Thoracic aorta (tissue), 2 donors: ENCODE results near the gene BTD. TPM values are rescaled to one million over a fixed set of nuclear protein-coding genes. Genes with fewer than 3 reads are reported as not detected.

Source experiments
- ATAC-seq: fragments of 150-250 bp; one replicate; pipeline ENCODE4 v1.8.0; 2017; ENCODE audit warnings: low read depth; ENCODE audit not compliant: insufficient number of reproducible peaks, low FRiP score
- DNase-seq: peaks from one replicate; pipeline ENCODE4 v3.0.0-alpha.2; 2020; ENCODE audit warnings: low spot score
- H3K27ac ChIP-seq, 2 donors: fragments of 200-600 bp; sonication (generic); 1 replicate in 1 of 2; 2 replicates in 1 of 2; pipeline ENCODE4 v1.5.1; 2016; ENCODE audit warnings: mild to moderate bottlenecking in 2 of 2, moderate library complexity in 2 of 2
- H3K27me3 ChIP-seq: fragments of 200-600 bp; sonication (generic); replicated peaks from 2 replicates; pipeline ENCODE4 v1.6.0; 2016; ENCODE audit warnings: mild to moderate bottlenecking; ENCODE audit not compliant: insufficient read depth
- H3K36me3 ChIP-seq: fragments of 200-600 bp; sonication (generic); one replicate; pipeline ENCODE4 v1.5.1; 2016
- H3K4me1 ChIP-seq, 2 donors: fragments of 200-600 bp; sonication (generic); 1 replicate in 1 of 2; 2 replicates in 1 of 2; pipeline versions ENCODE4 v1.5.1 to v1.6.0; 2016; ENCODE audit warnings: low read depth in 2 of 2, mild to moderate bottlenecking in 1 of 2; ENCODE audit not compliant: control insufficient read depth in 1 of 2
- H3K4me3 ChIP-seq: fragments of 200-600 bp; sonication (generic); 2 replicates; pipeline ENCODE4 v1.5.1; 2016; ENCODE audit warnings: mild to moderate bottlenecking
- H3K9me3 ChIP-seq: fragments of 200-600 bp; sonication (generic); 2 replicates; pipeline ENCODE4 v1.5.1; 2016
- total RNA-seq, 2 donors: library from RNA; depleted of rRNA; stranded (reverse); fragments of >200 nt; gene quantifications; one replicate each; pipeline versions ENCODE4 v1.1.0 to v1.2.3, GENCODE V29; 2016
- TF ChIP-seq, protein P1 (sequence below): fragments of 200-600 bp; sonication (generic); IDR thresholded peaks from one replicate; pipeline ENCODE4 v1.5.1; 2019; ENCODE audit warnings: antibody characterized with exemption

BTD gene
- total RNA-seq, 2 donors from 2014 or later = 19.4 to 23.3 TPM

GRCh38 chr3:15558581-15558980, 43.0 kb upstream of the BTD start:
- DNase-seq (no peak), ATAC-seq (no peak)
- Histone ChIP-seq H3K36me3 (peaks cover 11% of the 10 kb centered on the region), H3K27me3 (no peaks in the 10 kb centered on the region), H3K9me3 (no peaks in the 10 kb centered on the region), H3K4me3 (no peak overlapping the region), H3K27ac (no peak overlapping the region), H3K4me1 (no peaks in the 10 kb centered on the region)
- TF ChIP-seq, protein P1, sequence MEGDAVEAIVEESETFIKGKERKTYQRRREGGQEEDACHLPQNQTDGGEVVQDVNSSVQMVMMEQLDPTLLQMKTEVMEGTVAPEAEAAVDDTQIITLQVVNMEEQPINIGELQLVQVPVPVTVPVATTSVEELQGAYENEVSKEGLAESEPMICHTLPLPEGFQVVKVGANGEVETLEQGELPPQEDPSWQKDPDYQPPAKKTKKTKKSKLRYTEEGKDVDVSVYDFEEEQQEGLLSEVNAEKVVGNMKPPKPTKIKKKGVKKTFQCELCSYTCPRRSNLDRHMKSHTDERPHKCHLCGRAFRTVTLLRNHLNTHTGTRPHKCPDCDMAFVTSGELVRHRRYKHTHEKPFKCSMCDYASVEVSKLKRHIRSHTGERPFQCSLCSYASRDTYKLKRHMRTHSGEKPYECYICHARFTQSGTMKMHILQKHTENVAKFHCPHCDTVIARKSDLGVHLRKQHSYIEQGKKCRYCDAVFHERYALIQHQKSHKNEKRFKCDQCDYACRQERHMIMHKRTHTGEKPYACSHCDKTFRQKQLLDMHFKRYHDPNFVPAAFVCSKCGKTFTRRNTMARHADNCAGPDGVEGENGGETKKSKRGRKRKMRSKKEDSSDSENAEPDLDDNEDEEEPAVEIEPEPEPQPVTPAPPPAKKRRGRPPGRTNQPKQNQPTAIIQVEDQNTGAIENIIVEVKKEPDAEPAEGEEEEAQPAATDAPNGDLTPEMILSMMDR = no peak

DNA sequence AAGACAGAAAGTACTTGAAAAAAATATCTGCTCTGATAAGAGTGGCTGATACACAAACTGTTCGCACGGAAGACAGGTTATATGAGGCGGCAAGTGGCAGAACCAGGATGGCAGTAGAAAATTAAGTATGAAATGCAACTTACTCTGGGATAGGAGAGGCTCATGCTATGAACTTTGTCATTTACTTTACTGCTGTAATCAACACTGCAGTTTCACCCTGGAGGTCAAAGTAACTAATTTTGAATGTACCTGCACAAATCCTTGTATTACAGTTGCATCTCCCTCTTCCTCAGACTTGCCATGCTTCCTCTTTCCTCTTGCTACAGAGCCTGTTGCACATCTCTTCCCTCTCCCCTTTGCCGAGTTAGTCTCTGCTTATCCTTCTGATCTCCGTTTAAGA, 39.0 kb upstream of the BTD start:
- no peak for DNase-seq

DNA sequence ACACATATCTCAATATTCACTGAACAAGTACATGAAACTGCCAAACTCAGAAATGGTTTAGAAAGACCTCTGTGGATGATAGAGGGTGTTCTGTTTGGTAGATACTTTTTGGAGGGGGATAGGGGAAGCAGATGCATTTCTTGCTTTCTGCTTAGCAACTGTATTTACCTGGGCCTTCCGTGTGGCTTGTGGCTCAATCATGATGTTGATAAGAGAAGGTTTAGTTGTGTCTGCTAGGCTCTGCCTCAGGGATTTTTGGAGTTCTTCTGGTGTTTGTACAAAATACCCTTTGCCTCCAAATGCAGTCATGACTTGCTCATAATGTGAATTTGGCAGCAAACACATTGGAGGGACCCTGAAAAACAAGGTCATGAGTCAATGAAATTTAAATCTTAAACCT, 38.4 kb upstream of the BTD start:
- TF ChIP-seq, protein P1 = no peak
- Histone ChIP-seq H3K4me3 (no peak overlapping the region), H3K4me1 (no peaks in the 10 kb centered on the region), H3K36me3 (peaks cover 40% of the 10 kb centered on the region), H3K27ac (no peak overlapping the region), H3K27me3 (no peaks in the 10 kb centered on the region), H3K9me3 (no peaks in the 10 kb centered on the region)
- no peak for DNase-seq
- no peak for ATAC-seq

More for the DNA sequence above, 39.0 kb upstream of the BTD start:
- no peak overlapping the region for H3K4me3 ChIP-seq
- H3K27me3 ChIP-seq = no peaks in the 10 kb centered on the region
- ATAC-seq = no peak
- peaks cover 36% of the 10 kb centered on the region for H3K36me3 ChIP-seq
- H3K27ac ChIP-seq = no peak overlapping the region
- no peaks in the 10 kb centered on the region for H3K9me3 ChIP-seq
- TF ChIP-seq, protein P1 = no peak
- H3K4me1 ChIP-seq = no peaks in the 10 kb centered on the region

- no peaks in the 10 kb centered on the region for H3K9me3 ChIP-seq
- no peaks in the 10 kb centered on the region for H3K27me3 ChIP-seq
- TF ChIP-seq, protein P1 = no peak
- H3K4me3 ChIP-seq = no peak overlapping the region
- no peak overlapping the region for H3K27ac ChIP-seq
- DNase-seq = no peak
- ATAC-seq = no peak
- H3K36me3 ChIP-seq = peaks cover 13% of the 10 kb centered on the region
- no peaks in the 10 kb centered on the region for H3K4me1 ChIP-seq
Measured at GRCh38 chr3:15572138-15572537, 29.4 kb upstream of the BTD start.

DNA sequence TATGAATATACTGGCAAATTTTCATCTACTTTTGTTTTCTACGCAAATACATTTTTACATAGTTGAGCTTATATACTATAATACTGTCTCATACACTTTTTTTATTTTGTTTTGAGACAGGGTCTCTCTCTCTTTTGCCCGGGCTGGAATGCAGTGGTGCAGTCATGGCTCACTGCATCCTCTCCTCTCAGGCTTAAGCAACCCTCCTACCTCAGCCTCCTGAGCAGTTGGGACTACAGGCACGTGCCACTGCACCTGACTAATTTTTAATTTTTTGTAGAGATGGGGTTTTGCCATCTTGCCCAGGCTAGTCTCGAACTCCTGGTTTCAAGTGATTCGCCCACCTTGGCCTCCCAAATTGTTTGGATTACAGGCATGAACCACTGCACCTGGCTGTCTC, 26.1 kb upstream of the BTD start:
- Histone ChIP-seq H3K9me3 (no peaks in the 10 kb centered on the region), H3K27me3 (no peaks in the 10 kb centered on the region), H3K36me3 (peaks cover 6% of the 10 kb centered on the region), H3K27ac (no peak overlapping the region), H3K4me3 (no peak overlapping the region), H3K4me1 (peaks cover 13 to 15% of the 10 kb centered on the region in 2 donors)
- DNase-seq (no peak), ATAC-seq (no peak)
- TF ChIP-seq, protein P1 = no peak
